Retina (tissue), 1 donor: ENCODE results near the gene PPP1R9A.

Source experiments
- DNase-seq: peaks from one replicate; pipeline ENCODE4 v3.0.0-alpha.2; 2016

Gene PPP1R9A

GRCh38 chr7:95209276-95209675, 301.9 kb downstream of the PPP1R9A start:
- DNase-seq: peak; percentile 15

GRCh38 chr7:95209788-95210187, 302.4 kb downstream of the PPP1R9A start:
- peak; percentile 22 for DNase-seq

GRCh38 chr7:95213148-95213547, 305.8 kb downstream of the PPP1R9A start:
- DNase-seq: no peak

GRCh38 chr7:95213809-95214492, 306.6 kb downstream of the PPP1R9A start:
- DNase-seq: no peak

- DNase-seq: no peak
Observed at GRCh38 chr7:95219721-95220120, 312.3 kb downstream of the PPP1R9A start.

GRCh38 chr7:95220328-95220727, 312.9 kb downstream of the PPP1R9A start:
- DNase-seq: no peak

- no peak for DNase-seq
Observed at GRCh38 chr7:95225301-95225700, 317.9 kb downstream of the PPP1R9A start.

- no peak for DNase-seq
Observed at GRCh38 chr7:95229301-95229700, 321.9 kb downstream of the PPP1R9A start.

GRCh38 chr7:95238252-95238943, 331.0 kb downstream of the PPP1R9A start:
- no peak for DNase-seq

GRCh38 chr7:95240921-95241320, 333.5 kb downstream of the PPP1R9A start:
- DNase-seq: no peak

GRCh38 chr7:95242266-95242665, 334.9 kb downstream of the PPP1R9A start:
- no peak for DNase-seq

GRCh38 chr7:95244616-95245015, 337.2 kb downstream of the PPP1R9A start:
- no peak for DNase-seq

GRCh38 chr7:95245828-95246500, 338.6 kb downstream of the PPP1R9A start:
- no peak for DNase-seq

GRCh38 chr7:95246831-95247370, 339.5 kb downstream of the PPP1R9A start:
- DNase-seq: peak; percentile 59

- DNase-seq: no peak
Observed at GRCh38 chr7:95250571-95250970, 343.2 kb downstream of the PPP1R9A start.

GRCh38 chr7:95251966-95252365, 344.6 kb downstream of the PPP1R9A start:
- no peak for DNase-seq

GRCh38 chr7:95253986-95254385, 346.6 kb downstream of the PPP1R9A start:
- no peak for DNase-seq

- no peak for DNase-seq
Observed at GRCh38 chr7:95255691-95256090, 348.3 kb downstream of the PPP1R9A start.

- no peak for DNase-seq
Observed at GRCh38 chr7:95261895-95262415, 354.6 kb downstream of the PPP1R9A start.

- no peak for DNase-seq
Observed at GRCh38 chr7:95262875-95263274, 355.5 kb downstream of the PPP1R9A start.

GRCh38 chr7:95263785-95264362, 356.5 kb downstream of the PPP1R9A start:
- no peak for DNase-seq

GRCh38 chr7:95264363-95264891, 357.0 kb downstream of the PPP1R9A start:
- no peak for DNase-seq

- no peak for DNase-seq
Observed at GRCh38 chr7:95265634-95266033, 358.2 kb downstream of the PPP1R9A start.
